ENCODE measurements around the gene SSTR5. TPM values are rescaled to one million over a fixed set of nuclear protein-coding genes. Genes with fewer than 3 reads are reported as not detected.

SSTR5 gene
- total and polyA plus RNA-seq, 10 of the 15 experiments (the other 5 are each of a cell fraction or from before 2014, with no cell fraction given), result not detected

GRCh38 chr16:1048442-1049112 is 24.0 kb upstream of the SSTR5 start:
- ChIA-PET CTCF (no interaction called here), RAD21 (ENCODE audit: unreplicated experiment) (no interaction called here), SMC1A (ENCODE audit: uncharacterized antibody, unreplicated experiment) (no interaction called here), POLR2A (no interaction called here)
- H3K9me3 ChIP-seq (replicated peaks; ENCODE audit: control insufficient read depth, insufficient read depth, low read length), result no peaks in the 10 kb centered on the region
- H3K27me3 ChIP-seq (replicated peaks in 1 of 2; ENCODE audit: control insufficient read depth in 2 of 2, insufficient read depth in 2 of 2, low read length in 1 of 2), result no peaks in the 10 kb centered on the region
- intact Hi-C loops (cut with micrococcal nuclease; ENCODE audit: unreplicated experiment) (no loop called here), in situ Hi-C loops (cut with MboI) (no loop called here)
- ATAC-seq, result no peak
- no peak overlapping the region for H3K9ac ChIP-seq (ENCODE audit: control insufficient read depth, insufficient read depth, low read length)
- no peak for FAIRE-seq
- H3K4me1 ChIP-seq (ENCODE audit: control insufficient read depth, insufficient read depth, low read length), result no peaks in the 10 kb centered on the region
- no peak overlapping the region for H3K27ac ChIP-seq (ENCODE audit: control insufficient read depth, insufficient read depth)
- no peak for TF ChIP-seq NFYA (IDR thresholded peaks at IDR 0.05; ENCODE audit: borderline replicate concordance, low read depth, low read length)
- no peak overlapping the region for H3K4me3 ChIP-seq
- no peak overlapping the region for H2AFZ ChIP-seq (ENCODE audit: control insufficient read depth, low read depth, low read length)
- H3K36me3 ChIP-seq (ENCODE audit: control insufficient read depth in 2 of 2, insufficient read depth in 2 of 2, low read length in 1 of 2), result no peaks in the 10 kb centered on the region
- no peaks in the 10 kb centered on the region for H3K79me2 ChIP-seq (ENCODE audit: control insufficient read depth, insufficient read depth, low read length)
- H3K4me2 ChIP-seq (ENCODE audit: control insufficient read depth, insufficient read depth), result no peak overlapping the region
- no peak for DNase-seq (ENCODE audit: low read depth, low spot score)
- no TSS peak for BruUV-seq (replicated peaks)
- no peaks in the 10 kb centered on the region for H4K20me1 ChIP-seq (ENCODE audit: control insufficient read depth, insufficient read depth)
- WGBS (ENCODE audit: insufficient coverage, insufficient replicate concordance, low lambda C conversion rate, missing lambda C conversion rate), result 40% methylated on average over 26 of the region's 37 CpGs

GRCh38 chr16:1049113-1049975 is 23.2 kb upstream of the SSTR5 start:
- no peaks in the 10 kb centered on the region for H3K9me3 ChIP-seq (replicated peaks; ENCODE audit: control insufficient read depth, insufficient read depth, low read length)
- no peaks in the 10 kb centered on the region for H3K4me1 ChIP-seq (ENCODE audit: control insufficient read depth, insufficient read depth, low read length)
- no peak for TF ChIP-seq ZBTB40 (IDR thresholded peaks at IDR 0.05; ENCODE audit: borderline replicate concordance)
- TF ChIP-seq STAT1 (conservative IDR thresholded peaks at IDR 0.05), result no peak
- no peak for TF ChIP-seq RELB (IDR thresholded peaks at IDR 0.05; ENCODE audit: low read depth)
- no peak for TF ChIP-seq MTA2 (IDR thresholded peaks at IDR 0.05; ENCODE audit: low read depth)
- no peak for TF ChIP-seq CREM (IDR thresholded peaks at IDR 0.05; ENCODE audit: low read depth)
- no peak for TF ChIP-seq LARP7 (IDR thresholded peaks at IDR 0.05)
- TF ChIP-seq WRNIP1 (IDR thresholded peaks at IDR 0.05; ENCODE audit: borderline replicate concordance, low read depth, low read length), result no peak
- no peak for TF ChIP-seq NRF1 (conservative IDR thresholded peaks at IDR 0.05; ENCODE audit: low read depth, low read length)
- TF ChIP-seq CBX3 (IDR thresholded peaks at IDR 0.05; ENCODE audit: borderline replicate concordance, low read depth), result no peak
- H3K79me2 ChIP-seq (ENCODE audit: control insufficient read depth, insufficient read depth, low read length), result no peaks in the 10 kb centered on the region
- ChIA-PET RAD21 (ENCODE audit: unreplicated experiment) (no interaction called here), CTCF (no interaction called here), SMC1A (ENCODE audit: uncharacterized antibody, unreplicated experiment) (no interaction called here), POLR2A (no interaction called here)
- no peak overlapping the region for H3K4me2 ChIP-seq (ENCODE audit: control insufficient read depth, insufficient read depth)
- no peaks in the 10 kb centered on the region for H4K20me1 ChIP-seq (ENCODE audit: control insufficient read depth, insufficient read depth)
- no peak overlapping the region for H2AFZ ChIP-seq (ENCODE audit: control insufficient read depth, low read depth, low read length)
- no peak for ATAC-seq
- BruUV-seq (replicated peaks), result no TSS peak
- no peak for DNase-seq (ENCODE audit: low read depth, low spot score)
- intact Hi-C loops (cut with micrococcal nuclease; ENCODE audit: unreplicated experiment), result no loop called here
- H3K27me3 ChIP-seq (replicated peaks in 1 of 2; ENCODE audit: control insufficient read depth in 2 of 2, insufficient read depth in 2 of 2, low read length in 1 of 2), result no peaks in the 10 kb centered on the region
- FAIRE-seq, result no peak
- 42% methylated on average over 28 of the region's 31 CpGs for WGBS (ENCODE audit: insufficient coverage, insufficient replicate concordance, low lambda C conversion rate, missing lambda C conversion rate)
- in situ Hi-C loops (cut with MboI), result no loop called here
- no peak overlapping the region for H3K4me3 ChIP-seq
- no peak overlapping the region for H3K9ac ChIP-seq (ENCODE audit: control insufficient read depth, insufficient read depth, low read length)
- no peak overlapping the region for H3K27ac ChIP-seq (ENCODE audit: control insufficient read depth, insufficient read depth)
- no peaks in the 10 kb centered on the region for H3K36me3 ChIP-seq (ENCODE audit: control insufficient read depth in 2 of 2, insufficient read depth in 2 of 2, low read length in 1 of 2)

Data from GM12878 (cell line).